Calu3 (cell line): ENCODE data around the gene TENM4. TPM values are rescaled to one million over a fixed set of nuclear protein-coding genes. Genes with fewer than 3 reads are reported as not detected.

Source experiments
- BruUV-seq: library from RNA; stranded (reverse); fragments of 400-500 nt; replicated peaks from 2 replicates; lab custom pipeline; 2021; lab: Mats Ljungman, UMichigan
- CTCF ChIA-PET: fragments of 300-600 bp; sonication (Branson Sonifier 250); formaldehyde crosslinking; loops from one replicate; lab custom pipeline; 2022; ENCODE audit warnings: antibody characterized with exemption; lab: Charles Lee
- DNase-seq: peaks from one replicate; pipeline ENCODE4 v3.0.0; 2022
- H3K27ac Mint-ChIP-seq: one replicate; pipeline ENCODE4 v1.8.0; 2022; ENCODE audit warnings: mixed read lengths; ENCODE audit not compliant: unreplicated experiment
- H3K27me3 Mint-ChIP-seq: one replicate; pipeline ENCODE4 v1.8.0; 2022; ENCODE audit warnings: mixed read lengths; ENCODE audit not compliant: unreplicated experiment
- H3K36me3 Mint-ChIP-seq: one replicate; pipeline ENCODE4 v1.8.0; 2022; ENCODE audit warnings: mild to moderate bottlenecking, moderate library complexity, mixed read lengths; ENCODE audit not compliant: insufficient read depth, unreplicated experiment
- H3K4me1 Mint-ChIP-seq: one replicate; pipeline ENCODE4 v1.8.0; 2022; ENCODE audit warnings: mild to moderate bottlenecking, low read depth, mixed read lengths; ENCODE audit not compliant: unreplicated experiment
- H3K4me3 Mint-ChIP-seq: one replicate; pipeline ENCODE4 v1.8.0; 2022; ENCODE audit warnings: mild to moderate bottlenecking, low read depth, moderate library complexity, mixed read lengths; ENCODE audit not compliant: unreplicated experiment
- H3K9me3 Mint-ChIP-seq: one replicate; pipeline ENCODE4 v1.8.0; 2022; ENCODE audit warnings: low read depth, mixed read lengths; ENCODE audit not compliant: unreplicated experiment
- intact Hi-C: fragments of 100-400 bp; cut with micrococcal nuclease; formaldehyde crosslinking; loops from one replicate; pipeline ENCODE4 v1.10.0; 2022; ENCODE audit not compliant: unreplicated experiment
- total RNA-seq: library from RNA; stranded (reverse); gene quantifications from 2 replicates; pipeline ENCODE4 v1.2.3, GENCODE V29; 2022
- TF ChIP-seq, protein P1 (sequence below): fragments of 200-600 bp; IDR thresholded peaks from one replicate; pipeline ENCODE4 v1.8.0; 2022; ENCODE audit warnings: antibody characterized with exemption; ENCODE audit not compliant: unreplicated experiment

Gene TENM4
- total RNA-seq, 1 experiment from 2014 or later: not detected

- H3K27me3 Mint-ChIP-seq: peaks cover 61% of the 10 kb centered on the region
- no peak overlapping the region for H3K27ac Mint-ChIP-seq
- intact Hi-C loops: no loop called here
- BruUV-seq: no TSS peak
- no peaks in the 10 kb centered on the region for H3K9me3 Mint-ChIP-seq
- CTCF ChIA-PET: interaction anchor here (1.4 kb wide), 1 partner anchor 11 kb away, joined by 4 read pairs; no protein-coding TSS in a partner anchor
- DNase-seq: no peak
- H3K4me3 Mint-ChIP-seq: no peak overlapping the region
- TF ChIP-seq, protein P1, sequence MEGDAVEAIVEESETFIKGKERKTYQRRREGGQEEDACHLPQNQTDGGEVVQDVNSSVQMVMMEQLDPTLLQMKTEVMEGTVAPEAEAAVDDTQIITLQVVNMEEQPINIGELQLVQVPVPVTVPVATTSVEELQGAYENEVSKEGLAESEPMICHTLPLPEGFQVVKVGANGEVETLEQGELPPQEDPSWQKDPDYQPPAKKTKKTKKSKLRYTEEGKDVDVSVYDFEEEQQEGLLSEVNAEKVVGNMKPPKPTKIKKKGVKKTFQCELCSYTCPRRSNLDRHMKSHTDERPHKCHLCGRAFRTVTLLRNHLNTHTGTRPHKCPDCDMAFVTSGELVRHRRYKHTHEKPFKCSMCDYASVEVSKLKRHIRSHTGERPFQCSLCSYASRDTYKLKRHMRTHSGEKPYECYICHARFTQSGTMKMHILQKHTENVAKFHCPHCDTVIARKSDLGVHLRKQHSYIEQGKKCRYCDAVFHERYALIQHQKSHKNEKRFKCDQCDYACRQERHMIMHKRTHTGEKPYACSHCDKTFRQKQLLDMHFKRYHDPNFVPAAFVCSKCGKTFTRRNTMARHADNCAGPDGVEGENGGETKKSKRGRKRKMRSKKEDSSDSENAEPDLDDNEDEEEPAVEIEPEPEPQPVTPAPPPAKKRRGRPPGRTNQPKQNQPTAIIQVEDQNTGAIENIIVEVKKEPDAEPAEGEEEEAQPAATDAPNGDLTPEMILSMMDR: no peak
- H3K36me3 Mint-ChIP-seq: no peaks in the 10 kb centered on the region
- H3K4me1 Mint-ChIP-seq: no peaks in the 10 kb centered on the region
These were observed 783.8 kb downstream of the TENM4 start for GRCh38 chr11:78656984-78657383.

DNA sequence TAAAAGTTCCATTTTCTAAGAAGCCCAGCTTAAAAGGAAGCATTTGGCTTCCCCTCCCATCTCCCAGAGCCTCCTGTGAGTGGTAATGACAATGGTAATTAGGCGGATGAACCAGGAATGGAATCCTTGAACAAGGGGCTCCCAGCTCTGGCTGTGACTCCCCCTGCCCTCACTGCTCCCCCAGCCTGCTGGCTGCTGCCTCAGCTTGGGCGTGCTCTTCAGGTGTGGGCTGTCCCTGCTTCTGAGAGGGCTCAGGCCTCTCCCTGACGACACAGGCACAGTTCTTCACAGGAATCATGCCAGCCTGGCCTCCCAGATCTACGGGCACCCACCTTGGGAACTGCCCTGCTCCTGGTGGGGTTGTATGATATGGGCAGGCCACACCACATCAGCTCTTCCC is 784.5 kb downstream of the TENM4 start:
- TF ChIP-seq, protein P1: no peak
- peaks cover 61% of the 10 kb centered on the region for H3K27me3 Mint-ChIP-seq
- H3K9me3 Mint-ChIP-seq: no peaks in the 10 kb centered on the region
- no TSS peak for BruUV-seq
- DNase-seq: no peak
- intact Hi-C loops: no loop called here
- CTCF ChIA-PET: interaction anchor here (0.5 to 1.4 kb wide), 2 partner anchors 10 to 122 kb away, joined by 3 to 4 read pairs; no protein-coding TSS in a partner anchor
- no peak overlapping the region for H3K4me3 Mint-ChIP-seq
- no peaks in the 10 kb centered on the region for H3K36me3 Mint-ChIP-seq
- no peak overlapping the region for H3K27ac Mint-ChIP-seq
- H3K4me1 Mint-ChIP-seq: no peaks in the 10 kb centered on the region

DNA sequence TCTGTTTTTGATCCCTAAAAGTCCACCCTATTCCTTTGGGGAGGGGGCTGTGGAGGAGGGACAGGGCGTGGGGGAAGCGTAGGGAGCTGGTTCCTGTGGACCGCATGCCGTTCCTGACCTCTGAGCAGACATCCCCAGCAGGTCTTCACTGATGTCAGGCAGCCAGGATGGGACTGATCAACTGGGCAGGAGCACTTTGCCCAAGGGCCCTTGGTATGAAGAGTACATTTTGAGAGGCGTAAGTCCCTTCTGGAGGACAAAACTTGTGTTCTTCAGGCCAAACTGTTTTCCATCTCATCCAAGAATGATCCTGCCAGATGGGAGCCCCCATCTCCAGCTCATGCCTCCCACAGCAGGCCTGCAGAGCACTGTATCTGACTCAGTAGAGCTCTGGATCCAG is 785.3 kb downstream of the TENM4 start:
- BruUV-seq: no TSS peak
- TF ChIP-seq, protein P1: no peak
- Mint-ChIP-seq H3K27me3 (peaks cover 61% of the 10 kb centered on the region), H3K4me1 (no peaks in the 10 kb centered on the region), H3K9me3 (no peaks in the 10 kb centered on the region), H3K36me3 (no peaks in the 10 kb centered on the region), H3K27ac (no peak overlapping the region), H3K4me3 (no peak overlapping the region)
- DNase-seq: no peak
- intact Hi-C loops: no loop called here
- CTCF ChIA-PET: no interaction called here

DNA sequence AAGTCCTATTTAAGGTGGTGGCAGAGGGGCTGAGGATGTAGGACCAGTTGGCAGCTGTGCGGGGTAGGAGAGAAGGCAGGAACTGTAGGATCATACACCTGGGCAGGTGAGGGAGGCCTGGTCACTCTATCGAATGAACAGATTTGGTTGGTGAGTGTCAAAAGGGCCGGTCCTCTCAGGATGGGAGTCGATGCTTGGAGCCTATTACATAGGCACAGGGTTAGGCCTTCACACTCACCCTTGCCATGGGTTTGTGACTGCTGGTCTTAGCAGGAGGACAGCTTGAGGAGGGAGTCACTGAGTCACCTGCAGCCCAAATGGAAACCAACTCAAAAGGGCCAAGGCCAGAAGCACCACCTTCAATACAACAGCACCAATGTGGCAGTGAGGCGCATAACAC is 786.0 kb downstream of the TENM4 start:
- no peak for DNase-seq
- intact Hi-C loops: no loop called here
- Mint-ChIP-seq H3K9me3 (no peaks in the 10 kb centered on the region), H3K27me3 (peaks cover 61% of the 10 kb centered on the region), H3K4me3 (no peak overlapping the region), H3K27ac (no peak overlapping the region), H3K4me1 (no peaks in the 10 kb centered on the region), H3K36me3 (no peaks in the 10 kb centered on the region)
- BruUV-seq: no TSS peak
- TF ChIP-seq, protein P1: no peak
- CTCF ChIA-PET: interaction anchor here (1.2 kb wide), 1 partner anchor 9 kb away, joined by 4 read pairs; no protein-coding TSS in a partner anchor
